Muscle layer of duodenum (tissue), 2 donors: Measurements from ENCODE around the gene IQCE.

ENCODE experiments used
- H3K27ac ChIP-seq: one replicate; pipeline ENCODE4 v1.7.0; 2013; ENCODE audit warnings: mild to moderate bottlenecking, low read length
- H3K27me3 ChIP-seq: one replicate; pipeline ENCODE4 v1.7.0; 2013; ENCODE audit warnings: low read depth, mild to moderate bottlenecking, control low read depth, low read length
- H3K36me3 ChIP-seq, 2 donors: one replicate each; pipeline ENCODE4 v1.7.0; 2013; ENCODE audit warnings: low read length in 2 of 2, control low read depth in 1 of 2, mild to moderate bottlenecking in 1 of 2; ENCODE audit not compliant: insufficient read depth in 2 of 2, control insufficient read depth in 1 of 2
- H3K4me1 ChIP-seq, 2 donors: one replicate each; pipeline ENCODE4 v1.7.0; 2013; ENCODE audit warnings: low read length in 2 of 2, mild to moderate bottlenecking in 2 of 2, control low read depth in 1 of 2, moderate library complexity in 1 of 2; ENCODE audit not compliant: insufficient read depth in 2 of 2, control insufficient read depth in 1 of 2
- H3K4me3 ChIP-seq, 2 donors: one replicate each; pipeline ENCODE4 v1.7.0; 2013; ENCODE audit warnings: low read length in 2 of 2, low read depth in 1 of 2, mild to moderate bottlenecking in 1 of 2
- H3K9me3 ChIP-seq, 2 donors: one replicate each; pipeline ENCODE4 v1.7.0; 2013; ENCODE audit warnings: low read length in 2 of 2, control low read depth in 1 of 2, mild to moderate bottlenecking in 1 of 2; ENCODE audit not compliant: control insufficient read depth in 1 of 2
- donor health status: healthy.

Gene IQCE

DNA sequence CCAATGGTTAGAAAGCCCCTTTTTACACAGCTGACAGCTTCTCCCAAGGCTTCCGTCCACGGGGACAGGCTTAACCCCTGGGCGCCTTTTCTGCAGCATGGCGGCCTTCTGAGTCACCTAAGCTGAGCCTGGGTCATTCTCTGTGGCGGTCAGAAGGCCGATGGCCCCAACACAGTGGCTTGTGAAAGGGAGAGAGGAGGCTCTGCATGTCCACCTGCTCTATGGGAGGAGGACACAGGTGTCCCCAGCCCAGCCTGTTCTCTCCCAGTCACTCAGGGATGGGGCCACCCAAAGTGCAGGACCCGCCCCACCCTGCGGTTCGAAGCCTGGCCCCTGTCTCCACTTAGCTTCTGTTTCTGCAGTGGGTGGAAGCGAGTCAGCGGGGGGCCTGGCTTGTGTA lies 52.6 kb downstream of the IQCE start:
- no peaks in the 10 kb centered on the region for H3K27me3 ChIP-seq

DNA sequence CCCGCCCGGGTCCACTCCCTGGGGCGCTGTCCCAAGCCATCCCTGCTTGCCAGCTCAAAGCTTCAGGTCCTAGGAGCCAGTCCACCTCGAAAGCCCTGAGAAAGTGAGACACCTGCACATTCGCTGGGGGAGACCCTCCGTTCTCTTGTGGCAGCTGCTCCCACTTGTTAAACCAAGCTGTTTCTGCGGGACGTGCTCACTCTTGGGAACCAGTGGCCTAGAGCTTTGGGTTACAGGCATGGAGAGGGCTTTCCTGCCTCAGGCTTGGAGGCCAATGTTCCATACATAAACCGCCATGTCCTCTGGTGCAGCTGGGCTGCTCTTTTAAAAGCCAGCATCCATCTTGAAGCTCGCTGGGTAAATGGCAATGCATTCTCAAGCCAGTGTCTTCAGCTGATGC lies 53.1 kb downstream of the IQCE start:
- Histone ChIP-seq H3K4me3 (no peak overlapping the region), H3K9me3 (no peaks in the 10 kb centered on the region), H3K27me3 (no peaks in the 10 kb centered on the region), H3K36me3 (peaks cover 0 to 12% of the 10 kb centered on the region in 2 donors), H3K27ac (no peak overlapping the region), H3K4me1 (peaks cover 6 to 11% of the 10 kb centered on the region in 2 donors)

More for the DNA sequence above, 52.6 kb downstream of the IQCE start:
- peaks cover 6 to 10% of the 10 kb centered on the region in 2 donors for H3K4me1 ChIP-seq
- H3K9me3 ChIP-seq, result no peaks in the 10 kb centered on the region
- no peak overlapping the region for H3K27ac ChIP-seq
- no peak overlapping the region for H3K4me3 ChIP-seq
- peaks cover 0 to 16% of the 10 kb centered on the region in 2 donors for H3K36me3 ChIP-seq

DNA sequence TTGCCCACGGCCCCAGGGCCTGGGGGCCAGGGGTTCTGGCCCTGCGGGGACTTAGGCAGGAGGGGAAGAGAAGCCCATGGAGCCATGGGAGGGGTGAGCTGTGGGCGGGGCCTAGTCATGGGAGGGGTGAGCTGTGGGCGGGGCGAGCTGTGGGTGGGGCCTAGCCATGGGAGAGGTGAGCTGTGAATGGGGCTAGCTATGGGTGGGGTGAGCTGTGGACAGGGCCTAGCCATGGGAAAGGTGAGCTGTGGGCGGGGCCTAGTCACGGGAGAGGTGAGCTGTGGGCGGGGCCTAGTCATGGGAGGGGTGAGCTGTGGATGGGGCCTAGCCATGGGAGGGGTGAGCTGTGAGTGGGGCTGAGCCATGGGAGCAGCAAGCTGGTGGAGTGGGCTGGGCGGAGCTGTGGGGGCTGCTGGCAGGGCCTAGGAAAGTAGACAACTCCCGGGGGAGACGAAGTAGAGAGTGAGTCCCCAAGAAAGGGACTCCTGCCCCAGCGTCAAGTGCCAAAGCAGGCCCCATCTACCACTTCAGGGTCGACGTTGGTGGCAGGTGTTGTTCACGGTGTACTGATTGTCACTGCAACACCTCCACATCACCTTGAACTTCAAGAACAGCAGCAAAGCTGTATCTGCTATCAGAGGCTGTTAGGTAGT lies 53.8 kb downstream of the IQCE start:
- Histone ChIP-seq H3K27me3 (no peaks in the 10 kb centered on the region), H3K4me1 (peaks cover 6 to 17% of the 10 kb centered on the region in 2 donors), H3K36me3 (peaks cover 0 to 5% of the 10 kb centered on the region in 2 donors), H3K27ac (no peak overlapping the region), H3K9me3 (no peaks in the 10 kb centered on the region), H3K4me3 (no peak overlapping the region)

DNA sequence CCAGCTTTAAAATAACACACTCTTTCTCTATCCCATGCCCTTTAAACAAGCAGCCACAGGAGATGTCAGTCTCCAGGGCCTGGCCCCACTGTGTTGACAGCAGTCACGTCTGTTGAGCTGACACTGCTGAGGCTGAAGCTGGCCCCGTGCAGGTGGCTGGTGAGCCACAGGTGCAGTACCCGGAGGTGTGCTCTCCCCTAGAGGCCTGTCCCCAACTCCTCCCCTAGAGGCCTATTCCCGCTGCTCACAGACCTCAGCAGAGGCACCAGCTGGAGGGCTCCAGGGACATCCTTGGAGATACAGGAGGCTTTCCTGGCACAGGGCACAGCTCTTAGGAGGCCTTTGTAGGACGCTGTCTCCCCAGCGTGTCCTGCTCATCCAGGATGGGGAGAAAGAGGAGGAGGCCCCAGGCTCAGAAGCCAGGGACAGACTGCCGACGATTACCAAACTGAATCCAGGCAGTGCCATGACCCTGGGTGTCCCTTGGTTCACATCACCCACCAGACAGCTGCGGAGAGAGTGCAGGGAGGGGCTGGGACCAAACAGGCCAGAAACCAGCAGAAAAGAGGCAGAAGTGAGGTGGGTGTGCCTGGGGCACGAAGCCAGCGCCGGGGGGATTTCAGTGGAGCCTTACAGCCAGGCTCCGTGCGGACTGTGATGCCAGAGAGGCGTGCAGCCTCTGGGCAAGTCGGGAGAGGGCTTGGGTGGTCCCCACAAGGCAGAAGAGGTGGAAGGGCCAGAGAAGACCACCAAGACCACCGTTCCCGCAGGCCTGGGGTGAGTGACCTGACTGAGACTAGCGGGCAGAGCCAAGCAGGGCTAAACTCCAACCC lies 54.5 kb downstream of the IQCE start:
- no peak overlapping the region for H3K27ac ChIP-seq
- no peak overlapping the region for H3K4me3 ChIP-seq
- H3K36me3 ChIP-seq, result peaks cover 0 to 5% of the 10 kb centered on the region in 2 donors
- H3K4me1 ChIP-seq, result peaks cover 6 to 24% of the 10 kb centered on the region in 2 donors
- no peaks in the 10 kb centered on the region for H3K9me3 ChIP-seq
- H3K27me3 ChIP-seq, result no peaks in the 10 kb centered on the region

DNA sequence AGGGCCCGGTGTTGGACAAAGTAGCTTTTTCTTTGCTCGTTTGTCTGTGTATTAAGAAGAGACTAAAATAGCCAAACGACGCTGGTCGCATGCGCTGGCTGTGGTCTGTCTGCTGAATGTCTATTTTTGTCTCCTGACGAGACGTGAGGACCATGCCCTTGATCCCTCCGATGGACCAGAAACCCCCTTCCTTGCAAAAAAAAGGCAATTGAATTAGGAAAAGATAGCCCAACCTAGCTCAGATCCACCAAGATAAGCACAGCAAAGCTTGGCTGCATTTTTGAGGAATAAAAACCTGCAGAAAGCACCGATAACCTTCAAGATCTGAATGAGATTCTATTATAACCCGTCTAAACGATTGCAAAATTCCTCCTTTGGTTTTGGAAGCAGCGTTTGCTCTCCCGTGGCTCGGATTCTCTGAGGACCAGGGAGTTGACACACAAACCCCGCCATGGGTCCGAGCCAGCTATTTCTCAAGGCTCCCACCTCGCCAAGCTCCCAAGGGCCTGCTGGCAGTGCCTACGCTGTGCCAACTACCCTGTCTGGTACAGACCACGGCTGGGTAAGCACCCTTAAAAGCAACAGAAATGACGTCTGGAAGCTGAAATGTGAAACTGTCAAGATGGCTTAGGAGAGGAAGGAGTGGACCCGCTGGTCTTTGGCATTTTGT lies 55.3 kb downstream of the IQCE start:
- Histone ChIP-seq H3K4me1 (peaks cover 6 to 32% of the 10 kb centered on the region in 2 donors), H3K36me3 (peaks cover 0 to 5% of the 10 kb centered on the region in 2 donors), H3K27ac (no peak overlapping the region), H3K27me3 (no peaks in the 10 kb centered on the region), H3K4me3 (peak overlapping the region in 1 of 2 donors; percentile 9), H3K9me3 (no peaks in the 10 kb centered on the region)

DNA sequence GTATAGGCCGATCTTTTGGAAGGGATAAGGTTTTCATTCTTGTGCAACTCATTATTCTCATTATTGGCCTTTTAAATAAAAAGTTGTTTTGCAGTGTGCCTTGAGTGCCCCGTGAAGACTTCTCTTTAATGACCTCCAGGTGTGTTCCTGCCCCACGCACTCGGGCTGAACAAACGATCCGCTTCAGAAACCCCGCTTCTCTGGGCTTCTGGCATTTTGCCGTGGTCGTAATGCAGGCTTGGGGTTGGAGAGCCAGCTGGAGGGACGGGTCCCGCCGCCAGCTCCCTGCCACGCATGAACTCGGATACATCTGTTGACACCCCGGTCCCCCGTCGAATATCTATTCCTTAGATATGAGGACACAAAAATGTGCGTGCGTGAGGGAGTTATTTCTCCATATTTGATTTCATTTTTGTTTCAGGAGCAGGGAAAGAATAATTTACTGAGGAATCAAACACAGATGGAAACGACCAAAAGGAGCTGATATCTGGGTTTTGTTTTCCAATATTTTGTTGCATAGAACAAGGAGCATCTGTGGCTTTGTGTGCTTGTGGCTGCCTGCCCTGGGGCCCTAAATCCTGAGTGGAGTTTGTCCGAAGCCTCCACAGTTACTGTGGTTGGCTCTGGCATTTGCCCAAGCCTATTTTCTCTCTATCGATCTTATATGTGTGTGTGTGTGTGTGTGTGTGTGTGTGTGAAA lies 56.0 kb downstream of the IQCE start:
- H3K27me3 ChIP-seq, result no peaks in the 10 kb centered on the region
- H3K4me1 ChIP-seq, result peaks cover 6 to 32% of the 10 kb centered on the region in 2 donors
- H3K4me3 ChIP-seq, result no peak overlapping the region
- H3K27ac ChIP-seq, result no peak overlapping the region
- peaks cover 0 to 5% of the 10 kb centered on the region in 2 donors for H3K36me3 ChIP-seq
- H3K9me3 ChIP-seq, result no peaks in the 10 kb centered on the region

DNA sequence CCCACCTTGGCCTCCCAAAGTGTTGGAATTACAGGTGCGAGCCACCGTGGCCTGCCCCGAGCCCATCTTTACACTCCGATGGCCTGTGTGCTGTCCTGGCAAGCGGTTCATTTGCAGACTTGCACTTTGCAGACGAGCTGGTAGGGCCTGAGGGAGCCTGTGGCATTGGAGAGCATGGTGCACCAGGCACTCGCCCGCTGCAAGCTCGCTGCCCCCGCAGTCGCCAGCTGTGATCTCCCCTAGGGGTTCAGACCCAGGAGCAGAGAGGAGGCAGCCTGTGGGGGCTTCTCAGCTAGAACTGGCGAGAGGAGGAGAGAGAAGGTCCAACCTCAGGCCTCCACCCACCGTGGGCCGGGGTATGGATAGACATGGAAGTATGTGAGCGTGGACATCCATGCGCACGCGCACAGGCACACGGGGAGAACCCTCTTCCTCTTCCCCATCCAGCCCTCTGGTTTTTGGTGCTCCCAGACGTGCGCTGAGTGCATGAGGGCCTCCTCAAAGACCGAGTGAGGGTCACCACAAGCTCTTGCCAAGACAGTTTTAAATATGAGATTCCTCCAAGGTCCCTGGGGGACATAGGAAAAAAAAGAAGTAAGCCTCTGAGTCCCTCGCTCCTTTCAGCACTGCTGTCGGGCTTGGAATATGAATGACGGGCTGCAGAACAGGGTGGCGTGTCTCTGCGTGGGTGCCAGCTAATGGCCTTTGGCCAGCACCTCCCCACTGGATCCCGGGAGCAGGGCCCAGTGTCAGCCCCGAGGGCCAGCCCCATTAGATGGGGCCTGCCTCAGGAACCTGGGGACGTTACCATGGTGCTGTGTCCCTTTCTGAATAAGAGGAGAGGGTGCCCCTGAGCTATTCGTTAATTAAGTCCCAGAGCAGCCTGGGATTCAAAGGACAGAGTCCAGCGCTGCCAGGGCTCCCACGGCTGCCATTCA lies 57.9 kb downstream of the IQCE start:
- no peaks in the 10 kb centered on the region for H3K36me3 ChIP-seq
- H3K27ac ChIP-seq, result no peak overlapping the region
- H3K27me3 ChIP-seq, result no peaks in the 10 kb centered on the region
- H3K9me3 ChIP-seq, result no peaks in the 10 kb centered on the region
- no peak overlapping the region for H3K4me3 ChIP-seq
- peaks cover 8 to 39% of the 10 kb centered on the region in 2 donors for H3K4me1 ChIP-seq

DNA sequence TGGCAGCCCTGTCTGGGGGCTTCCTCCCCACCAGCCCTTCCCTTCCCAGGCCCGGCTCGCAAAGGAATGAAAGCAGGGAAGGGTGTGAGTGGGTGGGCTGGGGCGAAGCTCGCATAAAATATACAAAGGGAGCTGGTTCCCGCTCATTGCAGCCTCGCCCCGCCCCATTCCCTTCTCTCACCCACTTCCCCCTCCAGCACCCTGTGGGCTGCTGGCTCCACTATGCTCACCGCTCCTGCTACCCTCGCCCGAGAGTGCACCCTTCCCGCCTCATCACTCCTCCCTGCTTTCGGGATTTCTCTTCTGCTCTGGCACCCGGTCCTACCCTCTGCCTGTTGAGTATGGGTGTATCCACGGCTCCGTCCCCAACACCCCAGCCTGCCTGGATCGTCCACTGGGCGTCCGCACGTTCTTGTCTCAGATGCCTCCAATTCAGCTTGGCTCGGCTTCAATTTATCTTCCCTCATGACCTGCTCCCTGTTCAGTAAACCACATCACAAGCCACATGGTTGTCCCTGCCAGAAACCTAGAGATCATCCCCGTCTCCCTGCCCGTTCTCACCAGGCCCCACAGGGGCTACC lies 58.6 kb downstream of the IQCE start:
- Histone ChIP-seq H3K27me3 (no peaks in the 10 kb centered on the region), H3K4me3 (no peak overlapping the region), H3K36me3 (no peaks in the 10 kb centered on the region), H3K4me1 (peaks cover 8 to 46% of the 10 kb centered on the region in 2 donors), H3K9me3 (no peaks in the 10 kb centered on the region), H3K27ac (no peak overlapping the region)

DNA sequence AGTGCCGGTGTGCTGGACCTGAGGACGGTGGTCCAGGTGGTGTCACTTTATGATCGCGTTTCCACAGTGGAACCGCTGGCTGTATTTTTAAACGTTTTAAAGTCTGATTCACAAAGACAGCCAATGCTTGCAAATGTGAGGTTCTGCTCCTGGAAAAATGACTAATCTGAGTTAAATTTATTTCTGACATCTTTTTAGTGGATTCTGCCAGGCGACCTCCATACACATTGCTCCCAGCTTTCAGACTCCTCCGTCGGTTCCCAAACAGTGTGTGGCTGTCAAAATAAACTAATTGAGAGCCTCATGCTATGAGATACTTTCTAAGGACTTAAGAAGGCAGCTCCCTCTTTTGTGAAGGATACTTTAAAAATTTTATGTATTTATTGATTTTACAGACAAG lies 60.3 kb downstream of the IQCE start:
- Histone ChIP-seq H3K27ac (no peak overlapping the region), H3K4me1 (peaks cover 5 to 53% of the 10 kb centered on the region in 2 donors), H3K4me3 (no peak overlapping the region)

More for the DNA sequence above, 60.3 kb downstream of the IQCE start:
- Histone ChIP-seq H3K9me3 (no peaks in the 10 kb centered on the region), H3K36me3 (no peaks in the 10 kb centered on the region), H3K27me3 (no peaks in the 10 kb centered on the region)
